GM18508 (cell line): ENCODE data around the gene PLCH2.
"Not testable (repeated sequence)": the region's sequence is repeated elsewhere in the genome, so short reads cannot be mapped to it uniquely, and the experiment has no call there.

Source experiments
- ATAC-seq: cut with Tn5 transposase; IDR thresholded peaks from one replicate; pipeline ENCODE4 v1.9.1; 2021; ENCODE audit warnings: moderate number of reproducible peaks; ENCODE audit not compliant: insufficient read depth, unreplicated experiment

PLCH2 gene

DNA sequence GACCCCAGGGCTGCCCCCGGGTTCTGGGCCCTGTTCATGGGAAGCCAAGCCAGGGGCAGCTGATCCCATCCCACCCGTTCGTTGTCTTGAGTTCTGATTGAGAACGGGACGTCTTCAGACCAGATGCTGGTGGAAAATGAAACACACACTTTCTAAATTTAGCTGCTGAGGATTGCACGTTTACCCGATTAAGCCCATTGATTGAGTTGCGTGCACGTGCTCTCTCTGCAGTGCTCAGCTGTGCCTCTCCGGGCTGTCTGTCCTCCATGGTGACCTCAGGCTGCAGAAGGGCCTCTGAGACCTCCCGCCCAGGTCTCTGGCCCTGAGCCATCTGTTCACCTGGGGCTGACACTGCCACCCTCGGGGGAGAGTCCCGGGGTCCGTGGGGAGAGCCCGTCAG is 36.7 kb upstream of the PLCH2 start:
- ATAC-seq = no peak

- ATAC-seq = not testable (repeated sequence)
These were observed 35.7 kb upstream of the PLCH2 start for GRCh38 chr1:2440346-2440745.

DNA sequence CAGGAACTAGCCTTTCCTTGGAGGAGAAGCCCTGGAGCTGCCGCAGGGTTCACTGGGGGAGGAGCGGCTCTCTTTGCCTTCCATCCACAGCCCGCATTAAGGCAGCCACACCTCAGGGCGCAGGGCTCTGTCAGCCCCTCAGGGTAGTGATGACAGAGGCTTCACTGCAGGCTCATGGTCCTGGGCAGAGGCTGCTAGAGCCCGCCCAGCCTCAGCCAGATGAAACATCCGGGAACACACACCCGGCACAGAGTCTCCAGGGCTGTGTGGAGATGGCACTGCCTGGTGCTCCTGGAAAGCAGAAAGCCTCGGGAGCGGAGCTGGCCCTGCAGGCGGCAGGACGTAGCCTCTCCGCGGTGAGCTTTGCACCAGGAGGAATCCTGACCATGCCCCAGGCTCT is 34.3 kb upstream of the PLCH2 start:
- no peak for ATAC-seq

- no peak for ATAC-seq
These were observed 33.4 kb upstream of the PLCH2 start for GRCh38 chr1:2442661-2443060.

DNA sequence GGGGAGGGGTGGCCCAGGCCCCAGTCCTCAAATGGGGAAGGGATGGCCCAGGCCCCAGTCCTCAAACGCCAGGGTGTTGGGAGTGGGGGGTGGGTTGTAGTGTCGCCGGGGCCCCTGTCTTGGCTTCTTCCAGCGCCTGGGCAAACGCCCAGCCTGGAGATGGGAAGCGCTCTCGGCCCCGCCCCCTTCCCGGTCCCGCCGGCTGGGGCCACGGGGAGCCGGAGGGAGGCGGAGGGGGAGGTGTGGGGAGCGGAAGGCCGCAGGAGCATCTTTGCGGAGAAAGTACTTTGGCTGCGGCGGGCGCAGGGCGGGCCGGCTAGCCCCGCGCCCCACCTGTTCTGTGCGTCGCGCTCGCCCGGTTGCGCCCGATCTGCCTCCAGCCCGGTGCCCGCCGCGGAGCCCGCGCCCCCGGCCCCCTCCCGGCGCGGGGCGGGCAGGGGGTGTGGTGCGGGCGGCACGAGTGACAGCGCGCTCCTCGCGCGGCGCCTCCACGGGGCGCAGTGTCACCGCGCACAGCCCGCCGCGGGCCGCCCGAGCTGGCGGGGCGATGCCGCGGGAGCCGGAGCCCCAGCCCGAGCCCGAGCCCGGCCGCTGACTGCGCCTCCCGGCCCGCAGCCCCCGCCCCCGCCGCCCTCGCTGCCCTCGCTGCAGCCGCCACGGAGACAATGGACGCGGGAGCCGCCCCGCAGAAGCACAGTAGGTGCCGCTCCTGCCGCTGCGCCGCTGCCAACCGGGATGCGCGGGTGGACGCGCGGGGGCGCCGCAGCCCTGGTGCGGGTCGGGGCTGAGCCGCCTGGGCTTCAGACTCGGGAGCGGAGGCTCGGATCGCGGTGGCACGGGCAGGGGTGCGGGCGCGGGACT is 32.6 kb upstream of the PLCH2 start:
- ATAC-seq = no peak

DNA sequence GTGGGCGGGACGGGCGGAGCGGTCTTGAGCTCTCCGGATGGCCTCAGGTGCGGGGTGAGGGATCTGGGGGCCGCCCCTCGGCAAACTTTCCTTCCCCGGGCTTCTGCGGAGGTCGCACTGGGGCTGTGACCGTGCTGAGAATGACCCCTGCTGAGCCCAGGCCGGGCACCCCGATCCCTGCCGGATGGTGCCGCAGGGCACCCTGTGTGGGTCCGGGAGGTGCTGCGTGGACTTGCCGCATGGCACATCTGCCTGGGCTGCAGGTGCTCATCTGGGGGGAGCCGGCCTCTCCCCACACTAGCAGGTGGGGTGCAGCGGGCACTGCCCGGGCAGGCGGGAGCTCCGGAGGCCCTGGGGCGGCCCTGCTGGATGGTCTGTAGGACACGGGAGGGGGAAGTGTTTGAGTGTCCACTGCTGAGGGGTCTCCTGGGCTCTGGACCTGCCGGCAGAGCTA is 31.9 kb upstream of the PLCH2 start:
- no peak for ATAC-seq

DNA sequence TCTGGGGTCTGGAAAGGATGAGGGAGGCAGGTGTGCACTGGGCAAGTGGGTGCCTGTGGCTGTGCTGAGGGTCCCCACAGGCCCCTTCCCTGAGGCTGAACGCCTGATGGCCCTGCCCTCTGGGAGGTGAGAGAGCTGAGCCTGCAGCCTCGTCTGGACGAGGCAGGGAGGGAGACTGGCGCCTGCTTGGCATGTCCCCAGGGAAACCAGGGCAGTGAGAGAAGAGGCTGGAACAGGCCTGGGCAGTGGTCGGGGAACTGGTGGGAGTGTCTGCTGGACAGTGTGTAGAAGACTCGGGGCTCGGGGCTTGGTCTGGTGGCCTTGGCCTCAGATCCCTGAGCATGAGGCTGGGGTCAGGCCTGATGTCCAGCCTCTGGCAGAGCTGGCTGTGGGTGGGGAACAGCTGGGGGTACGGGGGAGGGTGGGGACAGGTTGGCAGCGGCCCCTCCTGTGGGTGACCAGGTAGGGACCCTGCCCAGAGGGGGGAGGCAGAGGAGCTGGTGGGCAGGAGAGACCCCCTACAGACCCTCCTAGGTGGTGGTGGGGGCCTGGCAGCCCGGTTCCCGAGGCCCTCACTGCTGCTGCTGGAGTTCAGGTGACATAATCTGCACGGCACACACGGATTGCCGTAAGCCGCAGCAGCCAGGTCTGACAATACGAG is 30.8 kb upstream of the PLCH2 start:
- ATAC-seq = no peak

DNA sequence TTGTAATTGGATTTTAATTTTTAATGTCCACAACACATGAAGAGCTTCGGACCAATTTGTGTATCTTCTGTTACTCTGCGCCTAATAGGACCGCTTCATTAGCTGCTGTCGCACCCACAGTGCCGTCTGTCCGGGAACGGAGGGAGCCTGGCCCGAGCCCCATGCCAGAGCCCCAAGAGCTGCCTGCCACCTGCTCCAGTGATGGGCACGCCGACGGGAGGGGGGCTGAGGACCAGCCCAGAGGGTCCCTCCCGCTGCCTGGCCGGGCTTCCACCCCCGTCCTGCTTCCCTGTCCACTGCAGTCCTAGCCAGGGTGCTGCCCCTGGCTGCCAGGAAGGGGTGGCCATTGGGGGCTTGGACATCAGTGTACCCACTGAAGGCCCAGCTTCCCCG is 30.3 kb upstream of the PLCH2 start:
- no peak for ATAC-seq

DNA sequence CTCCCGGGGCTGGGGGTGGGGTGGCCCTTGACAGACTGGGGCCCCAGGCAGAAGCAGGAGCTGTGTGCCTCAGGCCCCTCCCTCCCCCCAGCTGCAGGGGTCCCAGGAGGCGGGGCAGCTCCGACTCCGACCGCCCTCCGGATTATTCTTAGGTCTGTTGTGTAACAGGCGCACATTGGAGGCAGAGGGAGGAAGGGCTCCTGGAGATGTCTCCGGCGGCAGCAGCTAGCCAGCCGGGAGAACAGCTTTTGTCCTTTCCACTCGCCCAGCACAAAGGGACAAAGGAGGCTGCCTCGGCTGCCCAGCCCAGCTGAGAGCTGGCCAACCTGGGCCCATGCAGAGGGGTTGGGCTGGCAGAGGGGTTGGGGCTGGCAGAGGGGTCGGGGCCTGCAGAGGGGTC is 29.7 kb upstream of the PLCH2 start:
- no peak for ATAC-seq

DNA sequence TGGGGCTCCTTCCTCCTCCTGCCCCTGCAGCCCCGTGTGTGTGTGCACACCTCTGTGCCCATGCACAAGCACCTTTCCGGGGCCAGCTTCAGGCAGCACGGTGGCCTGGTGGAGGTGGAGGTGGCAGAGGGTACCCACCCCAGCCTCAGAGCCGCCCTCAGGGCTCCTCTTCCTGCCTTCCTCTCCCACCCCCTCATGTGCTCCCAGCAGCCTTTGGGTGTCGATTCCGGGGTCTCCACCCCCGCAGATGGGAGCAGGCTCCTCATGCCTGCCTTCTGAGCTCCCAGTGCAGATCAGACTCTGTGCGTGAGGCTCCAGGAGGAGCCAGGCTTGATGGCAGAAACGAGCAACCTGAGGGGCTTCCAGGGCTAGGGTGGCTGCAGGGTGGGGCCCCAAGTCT is 29.2 kb upstream of the PLCH2 start:
- no peak for ATAC-seq

GRCh38 chr1:2447276-2448097 is 28.6 kb upstream of the PLCH2 start:
- ATAC-seq = no peak

GRCh38 chr1:2448098-2448445 is 28.0 kb upstream of the PLCH2 start:
- ATAC-seq = no peak

DNA sequence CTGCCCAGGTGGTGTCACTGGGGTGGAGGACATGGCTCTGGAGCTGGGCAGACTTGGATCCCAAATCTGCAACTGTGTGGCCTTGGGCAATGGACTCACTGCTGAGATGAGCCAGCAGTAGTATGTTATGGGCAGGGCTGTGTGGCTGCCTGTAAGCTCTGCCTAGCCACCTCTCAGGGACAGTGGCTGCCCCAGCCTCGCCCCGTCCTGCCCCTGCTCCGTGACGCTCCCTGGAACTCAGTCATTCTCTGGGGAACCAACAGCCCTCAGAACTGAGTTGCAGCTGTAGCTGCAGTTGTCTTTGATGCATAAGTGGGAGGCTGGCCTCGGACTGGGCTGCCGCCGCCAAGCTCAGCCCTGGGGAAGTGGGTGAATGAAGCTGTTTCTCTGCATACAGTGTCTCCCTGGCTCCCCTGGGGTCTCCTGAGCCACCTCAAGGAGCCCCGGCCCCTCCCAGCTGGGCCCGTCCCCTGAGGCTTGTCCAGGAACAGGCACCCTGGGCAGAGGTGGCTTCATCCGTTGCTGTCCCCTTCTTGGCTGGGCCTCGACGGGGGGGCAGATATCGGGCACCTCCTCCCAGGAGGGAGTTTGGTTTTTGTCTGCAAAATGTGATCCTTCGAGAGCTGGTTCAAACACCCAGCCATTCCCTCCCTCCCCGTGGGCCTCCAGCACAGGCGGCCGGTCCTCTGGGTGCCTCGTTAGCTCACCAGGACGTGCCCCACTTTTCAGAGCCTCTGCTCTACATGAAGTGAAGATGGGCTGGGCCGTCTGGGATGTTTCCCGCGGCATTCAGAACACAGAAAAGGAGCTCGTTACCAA is 26.2 kb upstream of the PLCH2 start:
- no peak for ATAC-seq

DNA sequence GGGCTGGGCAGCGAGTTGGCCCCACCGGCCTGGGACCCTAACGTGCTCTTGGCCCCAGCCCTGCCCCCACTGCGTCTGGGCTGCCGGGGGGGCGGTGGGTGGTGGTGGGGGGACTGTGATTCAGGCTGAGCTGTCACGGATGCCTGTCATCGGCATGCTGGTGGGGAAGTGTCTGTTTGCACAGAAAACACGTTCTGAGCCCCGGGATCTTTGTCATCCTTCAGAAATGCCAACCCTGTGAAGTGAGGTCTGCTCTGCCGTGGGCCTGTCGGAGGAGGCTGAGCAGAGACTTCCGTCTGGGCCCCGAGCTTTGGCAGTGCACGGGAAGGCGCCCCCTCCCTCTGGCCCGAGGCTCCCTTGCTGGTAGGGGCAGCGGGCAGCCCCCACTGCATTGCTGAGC is 24.3 kb upstream of the PLCH2 start:
- ATAC-seq = no peak

DNA sequence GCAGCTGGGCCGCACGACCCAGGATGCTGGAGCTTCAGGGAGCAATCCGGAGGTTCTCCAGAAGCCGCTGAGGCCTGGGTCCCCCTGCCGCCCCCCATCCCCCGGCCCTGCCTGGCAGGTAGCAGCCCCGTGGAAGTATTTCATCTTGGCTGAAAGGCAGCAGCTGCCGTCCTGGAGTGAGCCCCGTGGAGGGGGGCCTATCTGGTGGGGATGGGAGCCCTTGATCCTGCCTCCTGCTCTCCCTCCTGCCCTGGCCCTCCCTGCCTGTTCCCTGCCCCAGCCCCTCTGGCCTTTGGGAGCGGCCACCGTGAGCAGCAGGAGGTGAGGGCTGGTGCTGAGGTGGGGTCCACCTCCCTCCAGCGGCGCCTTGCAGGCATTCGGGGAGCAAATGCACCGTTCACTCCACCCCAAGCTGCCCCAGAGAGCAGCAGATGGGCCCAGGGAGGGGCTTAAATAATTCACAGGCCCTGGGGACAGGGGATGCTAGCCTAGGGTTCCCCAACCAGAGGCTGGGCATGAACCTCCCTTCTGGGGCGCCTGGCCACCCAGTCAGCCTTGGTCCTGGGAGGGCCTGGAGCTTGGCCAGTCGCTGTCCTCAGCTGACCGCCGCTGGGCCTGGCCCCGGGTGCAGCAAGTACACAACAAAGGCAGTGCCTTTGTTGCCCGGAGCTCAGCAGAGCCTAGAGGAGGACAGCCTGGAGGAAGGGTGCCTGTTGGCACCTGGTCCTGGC is 23.7 kb upstream of the PLCH2 start:
- no peak for ATAC-seq

GRCh38 chr1:2452932-2453315 is 23.2 kb upstream of the PLCH2 start:
- ATAC-seq = no peak

DNA sequence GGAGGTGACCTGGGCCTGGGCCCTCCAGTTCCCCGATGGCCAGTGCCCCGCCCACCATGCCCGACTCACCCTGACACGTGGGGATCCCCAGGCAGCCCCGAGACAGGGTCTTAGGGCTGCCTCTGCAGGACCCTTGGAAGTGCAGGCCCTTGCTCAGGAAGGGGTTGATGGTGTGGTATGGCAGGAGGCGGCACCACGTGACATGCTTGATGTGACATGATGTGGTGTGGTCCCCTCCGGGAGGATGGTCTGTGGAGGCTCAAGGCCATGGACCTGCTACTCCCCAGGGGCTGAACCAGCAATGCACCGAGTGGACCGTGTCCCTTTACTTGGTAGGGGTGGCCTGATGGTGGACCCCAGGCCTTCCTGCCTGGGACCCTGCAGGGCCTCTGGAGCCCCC is 21.9 kb upstream of the PLCH2 start:
- ATAC-seq = no peak

DNA sequence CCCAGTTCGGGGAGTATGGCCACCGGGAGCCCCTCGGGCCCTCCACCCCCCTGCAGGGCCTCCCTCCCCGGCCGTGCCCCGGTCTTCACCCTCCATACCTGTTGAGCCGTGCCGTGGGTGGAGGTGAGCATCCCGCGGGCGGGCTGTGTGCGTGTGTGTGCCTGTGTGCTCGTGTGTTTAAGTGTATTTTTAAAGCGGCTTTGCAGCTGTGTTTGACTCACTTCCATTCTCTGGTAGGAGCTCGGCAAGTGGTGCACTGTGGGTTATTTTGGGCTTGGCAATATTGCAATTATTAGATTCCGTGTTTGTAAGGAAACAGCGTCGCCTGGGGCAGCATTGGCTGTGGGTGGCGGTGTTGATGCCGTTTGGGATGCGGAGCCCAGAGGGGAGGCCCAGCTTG is 20.3 kb upstream of the PLCH2 start:
- ATAC-seq = no peak

- no peak for ATAC-seq
These were observed 18.6 kb upstream of the PLCH2 start for GRCh38 chr1:2457444-2457843.

DNA sequence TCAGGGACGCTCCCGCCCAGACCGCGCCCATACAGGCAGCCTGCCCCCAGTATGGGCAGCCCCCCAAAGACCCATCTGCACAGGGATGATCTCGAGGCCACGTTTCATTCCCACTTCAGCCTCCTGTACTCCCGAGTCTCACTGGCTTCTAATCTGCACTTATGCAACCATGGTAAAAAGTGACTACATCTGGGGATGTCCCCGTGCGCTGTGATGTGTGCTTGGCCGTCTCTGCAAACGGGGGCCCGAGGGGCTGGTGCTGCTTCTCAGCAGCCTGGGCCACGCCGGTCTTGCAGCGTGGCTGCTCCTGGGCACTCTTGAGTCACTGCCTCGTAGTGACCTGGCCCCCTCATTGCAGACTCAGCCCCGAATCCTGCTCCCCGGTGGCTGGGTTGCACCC is 17.4 kb upstream of the PLCH2 start:
- no peak for ATAC-seq
